IMR-90 (cell line): ENCODE data around the gene WNT10A. TPM values are rescaled to one million over a fixed set of nuclear protein-coding genes. Genes with fewer than 3 reads are reported as not detected.
A peak's percentile ranks its signal among the peaks of the same experiment; 100 is the strongest.

Source experiments
- ATAC-seq: fragments of 200-7000 bp; cut with Tn5 transposase; 2 replicates; pipeline ENCODE4 v1.9.1; 2020; ENCODE audit warnings: low read depth, mild to moderate bottlenecking, moderate library complexity
- BruUV-seq: library from RNA; stranded (reverse); fragments of 400-500 nt; replicated peaks from 2 replicates; lab custom pipeline; 2021; lab: Mats Ljungman, UMichigan
- CTCF ChIA-PET: fragments of 300-600 bp; formaldehyde crosslinking; extraction: SDS; loops from one replicate; lab custom pipeline; 2021; ENCODE audit warnings: antibody characterized with exemption; lab: Yijun Ruan, JAX
- POLR2A ChIA-PET: fragments of 300-600 bp; sonication (Branson Sonifier 250); formaldehyde crosslinking; loops from one replicate; lab custom pipeline; 2022; ENCODE audit warnings: antibody characterized with exemption; ENCODE audit not compliant: unreplicated experiment; lab: Charles Lee
- DNase-seq: peaks from one replicate; pipeline ENCODE4 v3.0.0; 2013
- H2AFZ ChIP-seq: replicated peaks from 2 replicates; pipeline ENCODE3; 2013; ENCODE audit warnings: low read length, mild to moderate bottlenecking; ENCODE audit not compliant: poor library complexity
- H2AK5ac ChIP-seq: 2 replicates; pipeline ENCODE4 v1.6.1; 2013; ENCODE audit warnings: low read depth, low read length, inconsistent platforms
- H2AK9ac ChIP-seq: replicated peaks from 2 replicates; pipeline ENCODE3; 2013; ENCODE audit warnings: mild to moderate bottlenecking, low read depth, low read length, moderate library complexity; ENCODE audit not compliant: poor library complexity
- H2BK120ac ChIP-seq: 2 replicates; pipeline ENCODE4 v1.6.1; 2013; ENCODE audit warnings: low read depth, low read length, inconsistent platforms
- H2BK15ac ChIP-seq: 3 replicates; pipeline ENCODE4 v1.6.1; 2013; ENCODE audit warnings: low read depth, low read length, inconsistent platforms
- H2BK20ac ChIP-seq: 2 replicates; pipeline ENCODE4 v1.6.1; 2013; ENCODE audit warnings: low read depth, mild to moderate bottlenecking, inconsistent platforms, low read length, moderate library complexity
- H2BK5ac ChIP-seq: 2 replicates; pipeline ENCODE4 v1.6.1; 2013; ENCODE audit warnings: mild to moderate bottlenecking, low read depth, low read length, inconsistent platforms; ENCODE audit not compliant: poor library complexity, severe bottlenecking
- H3K14ac ChIP-seq: replicated peaks from 2 replicates; pipeline ENCODE4 v1.6.1; 2013; ENCODE audit warnings: low read depth, low read length, inconsistent platforms
- H3K18ac ChIP-seq: 2 replicates; pipeline ENCODE4 v1.6.1; 2013; ENCODE audit warnings: low read depth, low read length, control low read depth
- H3K23ac ChIP-seq: 2 replicates; pipeline ENCODE4 v1.6.1; 2013; ENCODE audit warnings: low read depth, low read length, inconsistent platforms
- H3K27ac ChIP-seq: 2 replicates; pipeline ENCODE4 v1.5.1; 2013; ENCODE audit warnings: mild to moderate bottlenecking, control low read depth, low read length; ENCODE audit not compliant: insufficient read depth
- H3K27me3 ChIP-seq: 2 replicates; pipeline ENCODE4 v1.6.1; 2013; ENCODE audit warnings: low read length; ENCODE audit not compliant: control insufficient read depth, insufficient read depth
- H3K36me3 ChIP-seq: 2 replicates; pipeline ENCODE4 v1.6.1; 2013; ENCODE audit warnings: low read length, mixed read lengths; ENCODE audit not compliant: control insufficient read depth, insufficient read depth
- H3K4ac ChIP-seq: 2 replicates; pipeline ENCODE4 v1.6.1; 2013; ENCODE audit warnings: low read depth, low read length, inconsistent platforms
- H3K4me1 ChIP-seq: 2 replicates; pipeline ENCODE4 v1.6.1; 2013; ENCODE audit warnings: low read length, mixed read lengths; ENCODE audit not compliant: control insufficient read depth, insufficient read depth
- H3K4me2 ChIP-seq: 2 replicates; pipeline ENCODE4 v1.6.1; 2013; ENCODE audit warnings: low read depth, mild to moderate bottlenecking, control low read depth, low read length, moderate library complexity
- H3K4me3 ChIP-seq: 2 replicates; pipeline ENCODE4 v1.5.1; 2013; ENCODE audit warnings: low read depth, mild to moderate bottlenecking, control low read depth, low read length, moderate library complexity; ENCODE audit not compliant: insufficient read depth
- H3K56ac ChIP-seq: 2 replicates; pipeline ENCODE4 v1.6.1; 2013; ENCODE audit warnings: low read length, inconsistent platforms; ENCODE audit not compliant: insufficient read depth; ENCODE audit errors: extremely low read depth
- H3K79me1 ChIP-seq, 2 experiments: 2 replicates each; pipeline ENCODE4 v1.6.1; 2013; ENCODE audit warnings: low read length in 2 of 2, inconsistent platforms in 1 of 2, low read depth in 1 of 2
- H3K9ac ChIP-seq: 2 replicates; pipeline ENCODE4 v1.6.1; 2013; ENCODE audit warnings: low read depth, low read length, control low read depth
- H3K9me1 ChIP-seq: 2 replicates; pipeline ENCODE4 v1.6.1; 2013; ENCODE audit warnings: low read length, inconsistent platforms; ENCODE audit not compliant: insufficient read depth
- H3K9me3 ChIP-seq: 2 replicates; pipeline ENCODE4 v1.6.1; 2013; ENCODE audit warnings: low read length; ENCODE audit not compliant: control insufficient read depth, insufficient read depth
- H4K20me1 ChIP-seq: 2 replicates; pipeline ENCODE4 v1.6.1; 2013; ENCODE audit warnings: low read length, inconsistent platforms; ENCODE audit not compliant: insufficient read depth
- H4K5ac ChIP-seq: 2 replicates; pipeline ENCODE4 v1.6.1; 2013; ENCODE audit warnings: mild to moderate bottlenecking, low read depth, low read length, control low read depth
- H4K8ac ChIP-seq, 2 experiments: 2 replicates each; pipeline ENCODE4 v1.6.1; 2013; ENCODE audit warnings: low read depth in 2 of 2, low read length in 2 of 2, control low read depth in 1 of 2, inconsistent platforms in 1 of 2
- H4K91ac ChIP-seq: 2 replicates; pipeline ENCODE4 v1.6.1; 2013; ENCODE audit warnings: low read depth, low read length, inconsistent platforms; ENCODE audit not compliant: insufficient read depth
- CHD1 ChIP-seq: IDR thresholded peaks from 2 replicates; pipeline ENCODE4 v1.6.1; 2012; ENCODE audit warnings: low read depth, low read length, improper control_type of control experiment
- MXI1 ChIP-seq: IDR thresholded peaks from 2 replicates; pipeline ENCODE4 v1.6.1; 2012; ENCODE audit warnings: low read depth, mild to moderate bottlenecking, low read length, moderate library complexity, borderline replicate concordance
- POLR2A ChIP-seq: IDR thresholded peaks from 2 replicates; pipeline ENCODE4 v1.6.1; 2012; ENCODE audit warnings: mild to moderate bottlenecking, low read depth, low read length
- USF2 ChIP-seq: fragments of 150-350 bp; IDR thresholded peaks from 2 replicates; pipeline ENCODE4 v1.6.1; 2017; ENCODE audit warnings: mild to moderate bottlenecking, antibody characterized with exemption, low read length, low read depth
- WGBS, 2 experiments: methylation state at CpG; one replicate each; pipeline versions ENCODE4 v1.1.5 to v1.1.7; 2013; ENCODE audit warnings: missing lambda C conversion rate in 2 of 2; ENCODE audit not compliant: insufficient read length in 1 of 2; ENCODE audit errors: extremely low coverage in 2 of 2; 5-methylcytosine and 5-hydroxymethylcytosine counted together
- dilution Hi-C: fragments of 300-500 bp; cut with HindIII; formaldehyde crosslinking; loops from one replicate; pipeline ENCODE4 v1.14.3; 2018; ENCODE audit warnings: low sequenced_read_pairs; ENCODE audit not compliant: unreplicated experiment
- in situ Hi-C: fragments of 300-500 bp; cut with MboI; formaldehyde crosslinking; loops from 3 replicates; pipeline ENCODE4 v1.14.3; 2019; ENCODE audit warnings: low sequenced_read_pairs, inconsistent platforms, mixed read lengths
- intact Hi-C: fragments of 100-400 bp; cut with micrococcal nuclease; formaldehyde crosslinking; loops from 2 replicates; pipeline ENCODE4 v1.10.0; 2022
- polyA plus RNA-seq, 3 experiments: library from polyadenylated mRNA; depleted of rRNA; stranded (reverse); fragments of >200 nt; gene quantifications; 2 replicates each; pipeline ENCODE4 v1.2.3, GENCODE V29; 2012; ENCODE audit warnings: low replicate concordance in 1 of 3
- total RNA-seq: library from RNA; depleted of rRNA; stranded (reverse); fragments of >200 nt; gene quantifications from 2 replicates; pipeline ENCODE4 v1.2.3, GENCODE V29; 2012

Gene WNT10A
- total and polyA plus RNA-seq, 2 of the 4 experiments (the other 2 are of a cell fraction): not detected

- no peak within 1 kb of the TSS for H2BK5ac ChIP-seq
- no peak within 1 kb of the TSS for H3K14ac ChIP-seq
- peaks cover 5% of the 10 kb centered on the region; the same call in 1 of the 2 replicates for H3K4me1 ChIP-seq
- H3K4ac ChIP-seq: no peak within 1 kb of the TSS
- no peak within 1 kb of the TSS for H2AK5ac ChIP-seq
- ATAC-seq (peak; percentile 19), DNase-seq (no peak)
- intact Hi-C loops (no loop called here), in situ Hi-C loops (no loop called here), dilution Hi-C loops (no loop called here)
- no peaks in the 10 kb centered on the region for H3K79me1 ChIP-seq
- no peak within 1 kb of the TSS for H4K8ac ChIP-seq
- no peak within 1 kb of the TSS for H4K5ac ChIP-seq
- H3K27me3 ChIP-seq: peaks cover 83% of the 10 kb centered on the region
- H3K36me3 ChIP-seq: no peaks in the 10 kb centered on the region
- H3K27ac ChIP-seq: no peak within 1 kb of the TSS
- ChIA-PET POLR2A (no interaction called here), CTCF (no interaction called here)
- no peak within 1 kb of the TSS for H3K18ac ChIP-seq
- no peak within 1 kb of the TSS for H2BK20ac ChIP-seq
- H4K20me1 ChIP-seq: no peaks in the 10 kb centered on the region; the same call in 1 of the 2 replicates
- H3K4me2 ChIP-seq: peak within 1 kb of the TSS; percentile 20; the same call in 1 of the 2 replicates
- no peak within 1 kb of the TSS for H2BK15ac ChIP-seq
- H2BK120ac ChIP-seq: no peak within 1 kb of the TSS
- H3K9me3 ChIP-seq: peaks cover 4% of the 10 kb centered on the region; the same call in 1 of the 2 replicates
- TF ChIP-seq CHD1 (no peak), MXI1 (no peak), POLR2A (no peak), USF2 (no peak)
- no peak within 1 kb of the TSS for H2AK9ac ChIP-seq
- peak within 1 kb of the TSS; percentile 35 for H3K4me3 ChIP-seq
- WGBS, 2 experiments: 0% methylated on average over 22 of the region's 64 CpGs; no CpG with 5 or more reads in 1 of the 2 experiments
- H3K23ac ChIP-seq: no peak within 1 kb of the TSS
- H3K9me1 ChIP-seq: no peaks in the 10 kb centered on the region
- peak within 1 kb of the TSS; percentile 67 for H2AFZ ChIP-seq
- H3K56ac ChIP-seq: no peak within 1 kb of the TSS
- BruUV-seq: no TSS peak
- H4K91ac ChIP-seq: no peak within 1 kb of the TSS
- no peak within 1 kb of the TSS for H3K9ac ChIP-seq
These were observed 21.1 kb upstream of the WNT10A start, which contains the start of gene WNT6 for GRCh38 chr2:218859556-218859987. TSS of gene WNT6 (plus strand) at chr2:218859805. CDS start at chr2:218860038, 233 bp downstream.
